ENCODE measurements around the gene NCAM2. TPM values are rescaled to one million over a fixed set of nuclear protein-coding genes. Genes with fewer than 3 reads are reported as not detected.

NCAM2 gene
- total and polyA plus RNA-seq, 2 of the 8 experiments (the other 6 are each of a cell fraction or from before 2014, with no cell fraction given): 0.14 to 1.1 TPM

GRCh38 chr21:21000591-21001175 lies 2.5 kb downstream of the NCAM2 start:
- H3K36me3 ChIP-seq (ENCODE audit: control insufficient read depth in 2 of 4, insufficient read depth in 4 of 4, low read length in 3 of 4): no peaks in the 10 kb centered on the region
- H3K79me2 ChIP-seq (ENCODE audit: control insufficient read depth in 1 of 2, insufficient read depth in 2 of 2, low read length in 2 of 2): no peaks in the 10 kb centered on the region
- no peak overlapping the region for H4K91ac ChIP-seq (replicated peaks; ENCODE audit: insufficient read length, low read length)
- H3K4me2 ChIP-seq (ENCODE audit: insufficient read depth in 1 of 2, low read depth in 2 of 2, low read length in 2 of 2): no peak overlapping the region
- H3K9ac ChIP-seq (replicated peaks in 1 of 4; ENCODE audit: extremely low read depth in 1 of 4, low read depth in 3 of 4, low read length in 3 of 4): no peak overlapping the region
- no peak overlapping the region for H3K4ac ChIP-seq (replicated peaks; ENCODE audit: insufficient read length, low read depth, low read length)
- H3K4me3 ChIP-seq (ENCODE audit: extremely low read depth in 1 of 4, insufficient read depth in 2 of 4, low read depth in 3 of 4, low read length in 4 of 4): no peak overlapping the region
- no peak overlapping the region for H3K27ac ChIP-seq (ENCODE audit: low read depth, low read length)
- WGBS, 2 experiments (ENCODE audit: extremely low coverage in 1 of 2, insufficient coverage in 1 of 2, insufficient read length in 1 of 2, insufficient replicate concordance in 2 of 2, low coverage in 1 of 2, low lambda C conversion rate in 2 of 2, missing lambda C conversion rate in 1 of 2): 61% methylated on average over 3 of the region's 3 CpGs; no CpG with 5 or more reads in 1 of the 2 experiments
- H4K8ac ChIP-seq (ENCODE audit: extremely low read depth, insufficient read depth, low read length): no peak overlapping the region
- no peak overlapping the region for H2BK5ac ChIP-seq (ENCODE audit: low read depth, low read length)
- peaks cover 7 to 24% (median 17%) of the 10 kb centered on the region in 4 experiments for H3K27me3 ChIP-seq (replicated peaks in 1 of 4; ENCODE audit: control insufficient read depth in 3 of 4, extremely low read depth in 1 of 4, insufficient read depth in 3 of 4, low read length in 3 of 4)
- no peak overlapping the region for H4K5ac ChIP-seq (ENCODE audit: insufficient read length, low read depth, low read length)
- TF ChIP-seq SIX5 (IDR thresholded peaks at IDR 0.05; ENCODE audit: low read depth, low read length) (no peak), RBBP5 (IDR thresholded peaks at IDR 0.05; ENCODE audit: borderline replicate concordance, low read depth, low read length) (no peak), EGR1 (IDR thresholded peaks at IDR 0.05; ENCODE audit: borderline replicate concordance, low read depth, low read length) (no peak), CHD2 (IDR thresholded peaks at IDR 0.05; ENCODE audit: low read length) (no peak), HDAC6 (IDR thresholded peaks at IDR 0.05; ENCODE audit: low read depth, low read length) (no peak), JUND (IDR thresholded peaks at IDR 0.05; ENCODE audit: low read length) (no peak), CHD1 (IDR thresholded peaks at IDR 0.05; ENCODE audit: low read depth, low read length) (no peak)
- peaks cover 0 to 14% (median 6%) of the 10 kb centered on the region in 4 experiments; a peak in 6 of 7 replicates for H3K4me1 ChIP-seq (replicated peaks in 1 of 4; ENCODE audit: control insufficient read depth in 3 of 4, insufficient read depth in 4 of 4, low read length in 3 of 4)
- no peak overlapping the region for H2BK15ac ChIP-seq (ENCODE audit: low read length)
- H4K20me1 ChIP-seq (replicated peaks in 1 of 2; ENCODE audit: control insufficient read depth in 1 of 2, insufficient read depth in 2 of 2, low read length in 2 of 2): no peaks in the 10 kb centered on the region
- H3K18ac ChIP-seq (ENCODE audit: extremely low read depth, low read length): no peak overlapping the region
- DNase-seq (ENCODE audit: low read depth in 1 of 2, low spot score in 2 of 2): no peak
- H2BK20ac ChIP-seq (ENCODE audit: low read length): no peak overlapping the region
- H2BK12ac ChIP-seq (ENCODE audit: low read depth, low read length): no peak overlapping the region
- POLR2A ChIA-PET (ENCODE audit: partially characterized antibody): no interaction called here
- no peak overlapping the region for H2AK5ac ChIP-seq (ENCODE audit: low read depth, low read length)
- FAIRE-seq: no peak
- H2AFZ ChIP-seq (ENCODE audit: low read length): no peak overlapping the region
- H3K56ac ChIP-seq (replicated peaks; ENCODE audit: insufficient read length, low read depth, low read length): no peak overlapping the region
- H3K23me2 ChIP-seq (ENCODE audit: low read depth, low read length): peaks cover 17% of the 10 kb centered on the region
- H3K23ac ChIP-seq (ENCODE audit: insufficient read length): no peak overlapping the region
- no peaks in the 10 kb centered on the region for H3K79me1 ChIP-seq (ENCODE audit: low read depth, low read length)
- no peaks in the 10 kb centered on the region for H3K9me3 ChIP-seq (ENCODE audit: insufficient read depth in 2 of 2, low read depth in 1 of 2, low read length in 1 of 2)
- no peak overlapping the region for H3K14ac ChIP-seq (ENCODE audit: insufficient read length)
- CTCF ChIA-PET (ENCODE audit: partially characterized antibody): interaction anchor here (0.6 to 11.3 kb wide), 14 partner anchors 11 to 1906 kb away, joined by 3 to 116 read pairs (median 4); no protein-coding TSS in a partner anchor
- H2BK120ac ChIP-seq (replicated peaks; ENCODE audit: low read depth, low read length): no peak overlapping the region
